Neuronal stem cell (in vitro differentiated cells): Measurements from ENCODE around the gene VRTN.
"Not testable (repeated sequence)": the region's sequence is repeated elsewhere in the genome, so short reads cannot be mapped to it uniquely, and the experiment has no call there.

Experiments
- DNase-seq: peaks from one replicate; pipeline ENCODE4 v3.0.0-alpha.2; 2013; ENCODE audit warnings: low spot score
- H2AFZ ChIP-seq: one replicate; pipeline ENCODE4 v1.6.1; 2013; ENCODE audit warnings: mild to moderate bottlenecking, low read length, inconsistent platforms
- H2AK5ac ChIP-seq: 2 replicates; pipeline ENCODE4 v1.6.1; 2013; ENCODE audit warnings: low read depth, mild to moderate bottlenecking, inconsistent platforms, low read length, moderate library complexity, mixed read lengths
- H2BK120ac ChIP-seq: 2 replicates; pipeline ENCODE4 v1.6.1; 2013; ENCODE audit warnings: low read depth, mild to moderate bottlenecking, inconsistent platforms, low read length, moderate library complexity, mixed read lengths
- H2BK12ac ChIP-seq: one replicate; pipeline ENCODE4 v1.6.1; 2013; ENCODE audit warnings: low read length, inconsistent platforms
- H2BK15ac ChIP-seq: 2 replicates; pipeline ENCODE4 v1.6.1; 2013; ENCODE audit warnings: mild to moderate bottlenecking, low read length, inconsistent platforms, mixed read lengths
- H2BK5ac ChIP-seq: one replicate; pipeline ENCODE4 v1.6.1; 2013; ENCODE audit warnings: inconsistent platforms, mild to moderate bottlenecking, low read length, moderate library complexity
- H3K14ac ChIP-seq: one replicate; pipeline ENCODE4 v1.6.1; 2013; ENCODE audit warnings: low read length, inconsistent platforms
- H3K18ac ChIP-seq: 2 replicates; pipeline ENCODE4 v1.6.1; 2013; ENCODE audit warnings: low read length, inconsistent platforms
- H3K23ac ChIP-seq: 2 replicates; pipeline ENCODE4 v1.6.1; 2013; ENCODE audit warnings: low read depth, mild to moderate bottlenecking, mixed read lengths, low read length, inconsistent platforms; ENCODE audit not compliant: poor library complexity
- H3K27ac ChIP-seq: replicated peaks from 3 replicates; pipeline ENCODE4 v1.5.1; 2013; ENCODE audit warnings: low read length, inconsistent platforms
- H3K27me3 ChIP-seq, 3 experiments: 2 replicates each; pipeline ENCODE4 v1.6.1; 2013; ENCODE audit warnings: low read length in 3 of 3, mild to moderate bottlenecking in 2 of 3, inconsistent platforms in 1 of 3, low read depth in 1 of 3, mixed read lengths in 1 of 3, moderate library complexity in 1 of 3; ENCODE audit not compliant: control insufficient read depth in 3 of 3, insufficient read depth in 3 of 3
- H3K36me3 ChIP-seq, 2 donors: replicated peaks in 1 of 2; 2 replicates each; pipeline ENCODE4 v1.6.1; 2013; ENCODE audit warnings: low read length in 2 of 2; ENCODE audit not compliant: control insufficient read depth in 2 of 2, insufficient read depth in 2 of 2
- H3K4ac ChIP-seq: 2 replicates; pipeline ENCODE4 v1.6.1; 2013; ENCODE audit warnings: inconsistent platforms, mild to moderate bottlenecking, low read length, moderate library complexity
- H3K4me1 ChIP-seq, 2 donors: 1 replicate in 1 of 2; 2 replicates in 1 of 2; pipeline ENCODE4 v1.6.1; 2013; ENCODE audit warnings: low read length in 2 of 2, low read depth in 1 of 2; ENCODE audit not compliant: control insufficient read depth in 2 of 2, insufficient read depth in 1 of 2
- H3K4me2 ChIP-seq: one replicate; pipeline ENCODE4 v1.6.1; 2013; ENCODE audit warnings: mild to moderate bottlenecking, low read length, inconsistent platforms; ENCODE audit not compliant: insufficient read depth, poor library complexity, severe bottlenecking
- H3K4me3 ChIP-seq, 2 donors: 2 replicates each; pipeline ENCODE4 v1.5.1; 2013; ENCODE audit warnings: low read length in 2 of 2, mild to moderate bottlenecking in 2 of 2, inconsistent platforms in 1 of 2, moderate library complexity in 1 of 2
- H3K79me1 ChIP-seq: one replicate; pipeline ENCODE4 v1.6.1; 2013; ENCODE audit warnings: low read depth, mild to moderate bottlenecking, inconsistent platforms, low read length, moderate library complexity
- H3K9ac ChIP-seq: one replicate; pipeline ENCODE4 v1.6.1; 2013; ENCODE audit warnings: mild to moderate bottlenecking, low read depth, low read length, inconsistent platforms; ENCODE audit not compliant: poor library complexity
- H3K9me3 ChIP-seq, 2 donors: replicated peaks in 1 of 2; 2 replicates each; pipeline versions ENCODE3 to v1.6.1; 2013; ENCODE audit warnings: low read length in 2 of 2, mild to moderate bottlenecking in 2 of 2, inconsistent platforms in 1 of 2, low read depth in 1 of 2, mixed read lengths in 1 of 2, moderate library complexity in 1 of 2; ENCODE audit not compliant: control insufficient read depth in 2 of 2, insufficient read depth in 1 of 2
- H4K8ac ChIP-seq: one replicate; pipeline ENCODE4 v1.6.1; 2013; ENCODE audit warnings: low read depth, mild to moderate bottlenecking, inconsistent platforms, low read length, moderate library complexity
- H4K91ac ChIP-seq: one replicate; pipeline ENCODE4 v1.6.1; 2013; ENCODE audit warnings: low read length, low read depth, mild to moderate bottlenecking, inconsistent platforms; ENCODE audit not compliant: poor library complexity
- WGBS, 2 donors: extraction: QIAGEN DNeasy Blood & Tissue Kit; methylation state at CpG; one replicate each; pipeline ENCODE4 v1.1.7; 2013; ENCODE audit warnings: missing lambda C conversion rate in 2 of 2, mixed read lengths in 1 of 2; ENCODE audit not compliant: insufficient read length in 2 of 2, insufficient replicate concordance in 1 of 2; ENCODE audit errors: extremely low coverage in 2 of 2; 5-methylcytosine and 5-hydroxymethylcytosine counted together

The VRTN gene

GRCh38 chr14:74382231-74382630 lies 34.0 kb downstream of the VRTN start:
- H4K8ac ChIP-seq, result no peak overlapping the region
- no CpG with 5 or more reads among the region's 4 CpGs for WGBS, 2 donors
- H3K4me3 ChIP-seq, result no peak overlapping the region
- no peak overlapping the region for H3K18ac ChIP-seq
- no peak overlapping the region for H2AFZ ChIP-seq
- no peak overlapping the region for H3K4me2 ChIP-seq
- no peak overlapping the region for H2BK120ac ChIP-seq
- H3K9me3 ChIP-seq, result no peaks in the 10 kb centered on the region
- DNase-seq, result no peak
- no peak overlapping the region for H2AK5ac ChIP-seq
- no peak overlapping the region for H3K14ac ChIP-seq
- H3K4ac ChIP-seq, result no peak overlapping the region
- H2BK5ac ChIP-seq, result no peak overlapping the region
- no peak overlapping the region for H3K27ac ChIP-seq
- no peaks in the 10 kb centered on the region for H3K79me1 ChIP-seq
- no peaks in the 10 kb centered on the region for H3K4me1 ChIP-seq
- H3K9ac ChIP-seq, result no peak overlapping the region
- no peak overlapping the region for H2BK15ac ChIP-seq
- no peaks in the 10 kb centered on the region for H3K36me3 ChIP-seq
- no peak overlapping the region for H3K23ac ChIP-seq
- H4K91ac ChIP-seq, result no peak overlapping the region
- H2BK12ac ChIP-seq, result no peak overlapping the region
- H3K27me3 ChIP-seq, result peaks cover 0 to 8% (median 0%) of the 10 kb centered on the region in 3 experiments

- Histone ChIP-seq H3K27ac (no peak overlapping the region), H3K9me3 (no peaks in the 10 kb centered on the region), H3K14ac (no peak overlapping the region), H2AFZ (no peak overlapping the region), H3K4me1 (peaks cover 3 to 12% of the 10 kb centered on the region in 2 donors), H3K4me2 (no peak overlapping the region), H3K4me3 (no peak overlapping the region), H4K91ac (no peak overlapping the region), H3K79me1 (no peaks in the 10 kb centered on the region), H2BK5ac (no peak overlapping the region), H3K27me3 (peaks cover 0 to 27% (median 0%) of the 10 kb centered on the region in 3 experiments), H3K9ac (no peak overlapping the region), H2BK120ac (no peak overlapping the region), H2BK12ac (no peak overlapping the region), H3K23ac (no peak overlapping the region), H2BK15ac (peak overlapping the region; percentile 11), H3K4ac (no peak overlapping the region), H4K8ac (no peak overlapping the region), H2AK5ac (no peak overlapping the region), H3K36me3 (no peaks in the 10 kb centered on the region), H3K18ac (peak overlapping the region; percentile 60)
- no CpG with 5 or more reads among the region's 7 CpGs for WGBS, 2 donors
- DNase-seq, result no peak
These were observed 41.7 kb downstream of the VRTN start for GRCh38 chr14:74389980-74390379.

GRCh38 chr14:74390505-74390904 lies 42.2 kb downstream of the VRTN start:
- not testable (repeated sequence) for H2AK5ac ChIP-seq, H3K36me3 ChIP-seq, H2BK12ac ChIP-seq, H3K4me3 ChIP-seq, H3K27ac ChIP-seq, DNase-seq, H3K18ac ChIP-seq, H2BK15ac ChIP-seq, H4K91ac ChIP-seq, H2AFZ ChIP-seq, H3K9me3 ChIP-seq, H3K4ac ChIP-seq, H3K14ac ChIP-seq, H2BK120ac ChIP-seq, H3K9ac ChIP-seq, H3K4me2 ChIP-seq, H3K79me1 ChIP-seq, H4K8ac ChIP-seq, H2BK5ac ChIP-seq, H3K23ac ChIP-seq
- WGBS, 2 donors, result no CpG with 5 or more reads among the region's 3 CpGs
- Histone ChIP-seq H3K4me1 (peaks cover 3 to 14% of the 10 kb centered on the region in 2 donors), H3K27me3 (peaks cover 0 to 27% (median 0%) of the 10 kb centered on the region in 3 experiments)

- H2BK12ac ChIP-seq, result no peak overlapping the region
- peaks cover 3 to 14% of the 10 kb centered on the region in 2 donors for H3K4me1 ChIP-seq
- H3K79me1 ChIP-seq, result no peaks in the 10 kb centered on the region
- no peak overlapping the region for H3K9ac ChIP-seq
- H3K14ac ChIP-seq, result no peak overlapping the region
- H3K23ac ChIP-seq, result no peak overlapping the region
- no peak overlapping the region for H3K4me3 ChIP-seq
- H2BK15ac ChIP-seq, result no peak overlapping the region
- H3K27ac ChIP-seq, result no peak overlapping the region
- no peak overlapping the region for H3K4me2 ChIP-seq
- H2AK5ac ChIP-seq, result no peak overlapping the region
- DNase-seq, result no peak
- no peaks in the 10 kb centered on the region for H3K36me3 ChIP-seq
- peaks cover 0 to 29% (median 0%) of the 10 kb centered on the region in 3 experiments for H3K27me3 ChIP-seq
- H4K8ac ChIP-seq, result no peak overlapping the region
- WGBS, 2 donors, result no CpG with 5 or more reads among the region's 3 CpGs
- no peak overlapping the region for H2AFZ ChIP-seq
- no peak overlapping the region for H2BK5ac ChIP-seq
- no peak overlapping the region for H3K4ac ChIP-seq
- H3K18ac ChIP-seq, result no peak overlapping the region
- no peaks in the 10 kb centered on the region for H3K9me3 ChIP-seq
- H2BK120ac ChIP-seq, result no peak overlapping the region
- no peak overlapping the region for H4K91ac ChIP-seq
These were observed 43.2 kb downstream of the VRTN start for GRCh38 chr14:74391479-74391878.
